Thoracic aorta (tissue), 2 donors: ENCODE measurements around the gene DGKG. TPM values are rescaled to one million over a fixed set of nuclear protein-coding genes. Genes with fewer than 3 reads are reported as not detected.

Experiments
- ATAC-seq: fragments of 150-250 bp; one replicate; pipeline ENCODE4 v1.8.0; 2017; ENCODE audit warnings: low read depth; ENCODE audit not compliant: insufficient number of reproducible peaks, low FRiP score
- DNase-seq: peaks from one replicate; pipeline ENCODE4 v3.0.0-alpha.2; 2020; ENCODE audit warnings: low spot score
- H3K27ac ChIP-seq, 2 donors: fragments of 200-600 bp; sonication (generic); 1 replicate in 1 of 2; 2 replicates in 1 of 2; pipeline ENCODE4 v1.5.1; 2016; ENCODE audit warnings: mild to moderate bottlenecking in 2 of 2, moderate library complexity in 2 of 2
- H3K27me3 ChIP-seq: fragments of 200-600 bp; sonication (generic); replicated peaks from 2 replicates; pipeline ENCODE4 v1.6.0; 2016; ENCODE audit warnings: mild to moderate bottlenecking; ENCODE audit not compliant: insufficient read depth
- H3K36me3 ChIP-seq: fragments of 200-600 bp; sonication (generic); one replicate; pipeline ENCODE4 v1.5.1; 2016
- H3K4me1 ChIP-seq, 2 donors: fragments of 200-600 bp; sonication (generic); 1 replicate in 1 of 2; 2 replicates in 1 of 2; pipeline versions ENCODE4 v1.5.1 to v1.6.0; 2016; ENCODE audit warnings: low read depth in 2 of 2, mild to moderate bottlenecking in 1 of 2; ENCODE audit not compliant: control insufficient read depth in 1 of 2
- H3K4me3 ChIP-seq: fragments of 200-600 bp; sonication (generic); 2 replicates; pipeline ENCODE4 v1.5.1; 2016; ENCODE audit warnings: mild to moderate bottlenecking
- H3K9me3 ChIP-seq: fragments of 200-600 bp; sonication (generic); 2 replicates; pipeline ENCODE4 v1.5.1; 2016
- total RNA-seq, 2 donors: library from RNA; depleted of rRNA; stranded (reverse); fragments of >200 nt; gene quantifications; one replicate each; pipeline versions ENCODE4 v1.1.0 to v1.2.3, GENCODE V29; 2016
- TF ChIP-seq, protein P1 (sequence below): fragments of 200-600 bp; sonication (generic); IDR thresholded peaks from one replicate; pipeline ENCODE4 v1.5.1; 2019; ENCODE audit warnings: antibody characterized with exemption

The DGKG gene
- total RNA-seq, 2 donors from 2014 or later, result 12.5 to 16.7 TPM

DNA sequence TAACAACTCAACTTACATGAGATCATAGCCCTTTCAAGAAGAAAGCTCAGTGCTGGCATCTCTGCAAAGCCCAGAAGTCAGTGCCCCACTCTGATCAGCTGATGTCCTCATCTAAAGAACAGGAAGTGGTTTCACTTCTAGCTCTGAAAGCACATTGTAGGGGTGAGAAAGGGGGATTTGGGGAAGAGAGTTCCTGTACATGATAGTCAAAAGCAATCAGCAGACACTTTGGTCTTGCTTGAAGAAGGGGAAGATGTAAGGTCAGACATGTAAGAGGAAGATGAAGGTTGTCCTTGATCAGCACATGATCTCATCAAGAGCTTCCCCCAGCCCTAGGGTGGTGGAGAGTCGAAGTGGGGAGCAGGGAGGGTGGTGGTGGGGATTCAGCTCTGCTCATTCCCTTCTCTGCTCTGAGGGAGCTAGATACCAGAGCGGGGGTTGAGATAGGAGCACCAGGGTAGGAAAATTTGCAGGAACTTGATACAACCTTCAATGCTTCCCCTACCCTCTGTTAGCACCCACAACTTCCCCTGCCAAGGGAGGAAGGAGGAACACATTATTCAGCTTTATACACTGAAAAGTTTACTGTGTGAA is 176.7 kb downstream of the DGKG start:
- no peak for ATAC-seq
- H3K4me3 ChIP-seq, result no peak overlapping the region
- no peak for DNase-seq
- peak overlapping the region in 1 of 2 donors; percentile 35 for H3K27ac ChIP-seq
- H3K4me1 ChIP-seq, result no peaks in the 10 kb centered on the region
- no peaks in the 10 kb centered on the region for H3K36me3 ChIP-seq
- H3K9me3 ChIP-seq, result no peaks in the 10 kb centered on the region
- TF ChIP-seq, protein P1, sequence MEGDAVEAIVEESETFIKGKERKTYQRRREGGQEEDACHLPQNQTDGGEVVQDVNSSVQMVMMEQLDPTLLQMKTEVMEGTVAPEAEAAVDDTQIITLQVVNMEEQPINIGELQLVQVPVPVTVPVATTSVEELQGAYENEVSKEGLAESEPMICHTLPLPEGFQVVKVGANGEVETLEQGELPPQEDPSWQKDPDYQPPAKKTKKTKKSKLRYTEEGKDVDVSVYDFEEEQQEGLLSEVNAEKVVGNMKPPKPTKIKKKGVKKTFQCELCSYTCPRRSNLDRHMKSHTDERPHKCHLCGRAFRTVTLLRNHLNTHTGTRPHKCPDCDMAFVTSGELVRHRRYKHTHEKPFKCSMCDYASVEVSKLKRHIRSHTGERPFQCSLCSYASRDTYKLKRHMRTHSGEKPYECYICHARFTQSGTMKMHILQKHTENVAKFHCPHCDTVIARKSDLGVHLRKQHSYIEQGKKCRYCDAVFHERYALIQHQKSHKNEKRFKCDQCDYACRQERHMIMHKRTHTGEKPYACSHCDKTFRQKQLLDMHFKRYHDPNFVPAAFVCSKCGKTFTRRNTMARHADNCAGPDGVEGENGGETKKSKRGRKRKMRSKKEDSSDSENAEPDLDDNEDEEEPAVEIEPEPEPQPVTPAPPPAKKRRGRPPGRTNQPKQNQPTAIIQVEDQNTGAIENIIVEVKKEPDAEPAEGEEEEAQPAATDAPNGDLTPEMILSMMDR, result no peak
- H3K27me3 ChIP-seq, result no peaks in the 10 kb centered on the region

- H3K4me3 ChIP-seq, result no peak overlapping the region
- no peak for ATAC-seq
- no peaks in the 10 kb centered on the region for H3K27me3 ChIP-seq
- H3K9me3 ChIP-seq, result no peaks in the 10 kb centered on the region
- no peaks in the 10 kb centered on the region for H3K4me1 ChIP-seq
- TF ChIP-seq, protein P1, result no peak
- no peaks in the 10 kb centered on the region for H3K36me3 ChIP-seq
- H3K27ac ChIP-seq, result peak overlapping the region in 1 of 2 donors; percentile 35
- DNase-seq, result no peak
Measured at GRCh38 chr3:186184021-186184420, 178.0 kb downstream of the DGKG start.

- Histone ChIP-seq H3K27me3 (no peaks in the 10 kb centered on the region), H3K27ac (no peak overlapping the region), H3K36me3 (no peaks in the 10 kb centered on the region), H3K4me3 (no peak overlapping the region), H3K9me3 (no peaks in the 10 kb centered on the region), H3K4me1 (no peaks in the 10 kb centered on the region)
- no peak for ATAC-seq
- TF ChIP-seq, protein P1, result no peak
- DNase-seq, result no peak
Measured at GRCh38 chr3:186182850-186183249, 179.2 kb downstream of the DGKG start.

GRCh38 chr3:186181901-186182300 is 180.1 kb downstream of the DGKG start:
- Histone ChIP-seq H3K9me3 (no peaks in the 10 kb centered on the region), H3K27me3 (no peaks in the 10 kb centered on the region), H3K27ac (no peak overlapping the region), H3K4me3 (no peak overlapping the region), H3K36me3 (no peaks in the 10 kb centered on the region), H3K4me1 (no peaks in the 10 kb centered on the region)
- no peak for DNase-seq
- ATAC-seq, result no peak
- TF ChIP-seq, protein P1, result no peak

DNA sequence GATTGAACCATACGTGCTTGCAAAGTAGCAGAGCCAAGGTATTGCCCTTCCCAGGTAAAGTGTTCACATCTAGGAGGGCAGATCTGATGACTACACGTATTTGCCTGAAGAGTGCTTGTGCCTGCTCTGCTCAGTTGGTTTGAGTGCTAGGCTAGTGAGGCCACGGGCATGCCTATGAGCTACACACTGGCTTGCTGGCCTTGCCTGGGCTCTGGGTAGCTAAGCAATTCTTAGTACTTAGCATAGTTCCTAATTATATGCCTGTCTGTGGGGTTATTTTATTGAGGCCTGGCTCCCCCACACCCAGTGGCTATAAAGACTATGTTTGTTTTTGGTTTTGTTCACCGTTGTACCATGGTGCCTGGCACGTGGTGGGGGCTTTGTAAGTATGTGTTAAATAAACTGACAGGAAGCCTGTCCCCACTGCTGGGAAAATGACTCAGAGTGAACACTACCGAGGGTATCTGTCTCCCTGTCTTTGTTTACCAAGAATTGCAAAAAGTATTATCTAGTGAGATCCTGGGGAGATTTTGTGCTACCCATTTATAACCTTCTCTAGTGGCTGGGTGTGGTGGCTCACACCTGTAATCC is 181.0 kb downstream of the DGKG start:
- Histone ChIP-seq H3K4me1 (no peaks in the 10 kb centered on the region), H3K9me3 (no peaks in the 10 kb centered on the region), H3K27ac (no peak overlapping the region), H3K36me3 (no peaks in the 10 kb centered on the region), H3K27me3 (no peaks in the 10 kb centered on the region), H3K4me3 (no peak overlapping the region)
- ATAC-seq (no peak), DNase-seq (no peak)
- TF ChIP-seq, protein P1, result no peak
